GM21619 (cell line): ENCODE results near the gene NUP188.

Experiments
- ATAC-seq: cut with Tn5 transposase; IDR thresholded peaks from one replicate; pipeline ENCODE4 v1.9.1; 2021; ENCODE audit not compliant: unreplicated experiment

NUP188 gene

DNA sequence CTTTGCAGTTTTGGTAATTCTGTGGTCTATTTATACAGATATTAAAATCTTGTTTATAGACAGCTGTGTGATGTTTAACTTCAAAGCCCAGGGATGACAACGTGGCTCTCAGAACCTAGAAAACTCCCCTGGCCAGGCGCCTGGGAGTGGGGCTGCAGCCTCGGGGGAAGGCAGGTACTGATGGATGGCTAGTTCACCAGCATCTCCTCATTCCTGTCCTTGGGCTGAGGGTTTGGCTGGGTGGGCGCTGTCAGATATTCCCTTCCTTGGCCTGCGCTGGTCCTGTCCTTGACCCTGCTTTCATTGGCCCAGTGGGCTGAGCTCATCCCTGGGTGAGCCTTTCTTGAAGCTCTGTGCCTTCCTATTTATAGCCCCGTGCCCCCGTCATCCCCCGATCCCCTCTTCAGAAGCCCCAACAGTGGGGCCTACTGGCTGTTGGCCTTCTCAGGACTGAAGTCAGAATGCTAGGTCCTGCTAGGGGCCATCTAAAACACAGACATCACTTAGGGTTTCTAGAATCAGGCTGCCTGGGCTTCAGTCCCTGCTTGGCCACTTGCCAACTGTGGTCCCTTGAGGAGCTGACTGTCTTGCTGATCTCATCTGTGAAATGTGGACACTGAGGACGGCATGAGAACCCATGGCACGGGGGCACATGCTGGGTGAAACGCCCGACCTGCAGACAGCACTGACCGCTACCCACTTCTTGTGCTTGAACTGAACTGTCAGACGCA lies 59.7 kb downstream of the NUP188 start:
- ATAC-seq, result no peak

DNA sequence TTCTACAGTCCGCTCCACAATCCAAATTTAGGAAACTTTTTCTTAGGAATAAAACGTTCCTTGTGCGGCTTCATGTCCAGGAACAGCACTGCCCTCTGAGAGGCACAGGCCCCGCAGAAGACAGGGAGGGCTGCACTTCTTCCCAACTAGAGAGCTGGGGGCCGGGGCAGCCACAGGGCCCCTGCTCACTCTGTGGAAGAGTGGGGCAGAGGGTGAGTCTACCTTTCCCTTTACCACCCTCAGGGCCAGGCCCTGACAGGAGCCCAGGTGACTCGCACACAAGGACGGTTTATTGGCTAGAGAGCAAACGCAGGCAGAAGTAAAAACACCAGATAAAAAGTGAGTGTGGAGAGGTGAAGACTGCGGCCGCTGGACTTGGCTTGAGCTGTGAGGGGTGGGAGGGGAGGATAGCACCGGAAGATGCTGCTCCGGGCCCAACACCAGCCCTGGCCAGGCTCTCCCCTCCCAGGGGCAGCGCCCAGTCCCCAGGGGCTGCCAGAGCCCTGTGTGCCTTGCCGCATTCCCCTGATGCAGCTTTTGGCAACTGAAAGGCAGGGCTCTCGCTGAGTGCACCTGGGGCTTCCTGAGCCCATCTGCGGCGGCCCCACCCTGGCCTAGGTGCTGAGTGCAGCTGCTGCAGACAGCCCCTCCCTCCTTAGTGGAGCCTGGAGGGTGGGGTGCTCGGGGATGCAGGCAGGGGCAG lies 60.4 kb downstream of the NUP188 start:
- no peak for ATAC-seq

DNA sequence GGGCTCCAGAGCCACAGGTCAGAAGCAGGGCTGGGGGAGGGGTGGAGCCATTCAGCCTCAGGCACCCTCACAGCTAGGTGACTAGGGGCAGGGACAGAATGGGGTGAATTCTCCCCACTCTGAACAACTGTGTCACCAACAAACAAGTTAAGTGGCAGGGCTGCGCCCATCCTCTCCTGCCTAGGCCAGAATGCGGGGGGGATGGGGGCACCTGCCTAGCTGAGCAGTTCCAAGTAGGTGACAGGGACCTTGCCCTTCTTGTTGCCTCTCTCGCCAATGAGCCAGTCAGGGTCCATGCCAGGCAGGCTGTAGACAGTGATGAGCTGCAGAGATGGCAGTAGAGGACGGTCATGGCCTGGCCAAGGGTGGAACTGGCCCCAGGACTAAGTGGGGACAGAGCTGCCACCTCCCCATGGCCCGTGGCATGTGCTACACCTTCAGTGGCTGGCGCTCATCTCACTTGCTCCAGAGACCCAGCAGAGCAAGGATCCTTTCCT lies 61.0 kb downstream of the NUP188 start:
- ATAC-seq, result no peak

DNA sequence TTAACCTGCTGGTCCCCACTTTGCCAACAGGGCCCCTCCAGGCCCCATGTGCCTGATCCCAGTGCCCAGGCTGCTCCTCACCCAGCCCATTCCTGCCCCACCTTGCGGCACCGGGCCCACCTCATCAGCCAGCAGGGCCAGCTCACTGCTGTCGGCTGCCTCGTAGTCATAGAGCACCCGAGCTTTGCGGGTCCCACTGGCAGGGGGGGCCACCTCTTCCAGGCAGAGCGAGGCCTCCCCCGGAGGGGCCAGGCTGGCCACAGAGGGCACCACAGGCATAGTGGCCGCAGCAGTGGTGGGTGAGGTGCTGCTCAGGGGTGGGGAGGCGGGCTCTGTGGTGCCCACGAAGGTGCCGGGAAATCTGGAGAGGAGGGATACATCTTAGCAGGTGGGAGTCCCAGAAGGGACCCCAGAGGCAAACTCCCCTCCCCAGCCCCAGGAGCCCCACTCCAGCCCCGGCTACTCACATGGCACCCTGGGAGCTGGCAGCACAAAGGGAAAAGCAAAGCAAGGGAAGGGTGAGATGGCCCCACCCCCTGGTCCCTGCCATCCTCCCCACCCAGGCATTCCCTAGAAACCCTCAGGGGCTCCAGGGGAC lies 61.6 kb downstream of the NUP188 start:
- no peak for ATAC-seq

DNA sequence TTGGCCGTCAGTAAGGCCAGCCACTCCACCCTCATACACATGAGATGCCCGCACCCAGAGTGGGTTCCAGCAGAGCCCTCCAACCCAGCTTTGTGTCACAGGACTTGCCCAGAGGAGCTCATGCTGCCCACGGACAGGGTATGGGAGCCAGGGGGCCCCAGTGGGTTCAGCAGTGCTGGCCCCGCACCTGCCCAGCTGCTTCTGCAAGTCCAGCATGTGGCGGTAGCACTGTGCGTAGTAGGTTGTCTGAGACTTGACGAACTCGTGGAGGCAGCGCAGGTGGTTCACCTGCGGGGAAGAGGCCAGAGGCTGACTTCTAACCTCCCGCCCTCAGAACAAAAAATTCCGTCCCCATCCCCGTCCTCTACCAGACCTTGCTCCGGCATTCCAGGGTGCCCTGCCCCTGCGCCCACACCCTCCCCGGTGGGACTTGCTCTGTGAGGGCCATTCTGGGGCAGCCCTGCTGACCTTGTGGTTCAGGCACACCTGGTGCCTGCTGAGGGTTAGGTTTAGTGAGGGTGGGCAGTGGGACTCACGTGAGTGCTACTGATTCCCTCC lies 62.2 kb downstream of the NUP188 start:
- no peak for ATAC-seq

DNA sequence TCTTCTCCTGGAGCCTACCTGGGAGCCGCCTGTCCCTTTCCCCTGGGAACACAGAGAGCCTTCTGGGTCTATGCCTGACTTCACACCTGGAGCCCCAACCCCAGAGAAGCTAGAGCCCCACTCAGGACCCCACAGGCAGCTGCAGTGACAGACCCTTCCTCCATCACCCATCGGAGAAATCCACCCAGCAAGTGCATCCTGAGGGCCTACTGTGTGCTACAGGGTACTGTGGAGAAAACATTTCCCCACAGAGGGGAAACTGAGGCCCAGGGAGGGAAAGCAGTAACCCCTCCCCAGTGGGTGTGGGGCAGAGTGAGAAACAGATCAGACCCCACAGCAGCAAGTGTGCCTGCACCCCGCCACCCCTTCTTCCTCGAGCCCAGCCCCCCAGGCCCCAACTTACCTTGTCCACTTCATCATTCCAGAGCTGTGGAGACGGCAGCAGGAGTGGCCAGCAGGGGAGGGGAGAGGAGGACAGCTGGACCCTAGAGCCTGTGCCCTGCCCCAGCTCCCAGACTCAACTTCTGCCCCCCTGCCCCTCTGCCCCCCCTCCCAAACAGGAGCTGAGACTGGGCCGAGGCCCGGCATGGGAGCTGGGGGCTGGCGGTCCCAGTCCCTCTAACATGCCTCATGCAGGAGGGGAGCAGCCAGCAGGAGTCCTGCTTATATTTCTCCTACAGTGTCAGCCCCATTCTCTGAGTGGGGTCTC lies 62.9 kb downstream of the NUP188 start:
- ATAC-seq, result no peak

DNA sequence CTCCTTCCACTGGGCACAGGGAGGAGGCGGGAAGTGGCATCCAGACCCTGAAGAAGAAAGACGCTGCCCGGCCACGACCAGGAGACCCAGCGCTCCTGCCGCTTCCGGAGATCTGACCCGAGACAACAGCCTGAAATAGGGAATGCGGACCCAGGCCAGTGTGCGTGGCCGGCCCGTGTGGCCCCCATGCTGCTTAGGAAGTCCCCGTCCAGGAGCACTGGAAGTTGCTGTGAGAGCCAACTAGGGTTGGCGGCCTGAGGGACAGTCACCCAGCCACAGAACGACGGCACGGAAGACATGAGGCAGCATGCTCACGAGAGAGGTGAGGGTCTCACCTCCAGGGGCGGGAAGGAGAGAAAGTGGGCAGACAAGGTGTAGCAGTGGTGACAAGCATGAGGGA lies 63.7 kb downstream of the NUP188 start:
- ATAC-seq, result no peak

DNA sequence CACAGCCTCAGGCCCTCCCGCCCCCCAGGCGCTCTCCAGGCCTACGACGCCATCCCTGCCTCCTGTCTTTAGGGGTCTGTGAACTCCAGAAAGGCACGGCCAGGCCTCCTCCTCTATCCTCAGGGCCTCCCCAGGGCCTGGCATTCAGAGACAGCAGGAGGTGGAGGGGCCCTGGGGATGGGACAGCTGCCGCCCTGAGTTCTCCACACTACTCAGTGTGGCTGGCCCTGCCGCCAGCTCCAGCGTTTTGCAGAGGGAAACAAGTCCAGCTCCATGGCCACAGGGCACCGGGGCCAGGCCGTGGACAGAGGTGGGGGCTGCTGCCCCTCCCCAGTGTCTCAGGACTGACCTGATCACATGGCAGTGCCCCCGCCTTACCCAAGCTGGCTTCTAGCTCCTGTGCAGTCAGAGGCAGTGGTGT lies 64.3 kb downstream of the NUP188 start:
- ATAC-seq, result no peak

DNA sequence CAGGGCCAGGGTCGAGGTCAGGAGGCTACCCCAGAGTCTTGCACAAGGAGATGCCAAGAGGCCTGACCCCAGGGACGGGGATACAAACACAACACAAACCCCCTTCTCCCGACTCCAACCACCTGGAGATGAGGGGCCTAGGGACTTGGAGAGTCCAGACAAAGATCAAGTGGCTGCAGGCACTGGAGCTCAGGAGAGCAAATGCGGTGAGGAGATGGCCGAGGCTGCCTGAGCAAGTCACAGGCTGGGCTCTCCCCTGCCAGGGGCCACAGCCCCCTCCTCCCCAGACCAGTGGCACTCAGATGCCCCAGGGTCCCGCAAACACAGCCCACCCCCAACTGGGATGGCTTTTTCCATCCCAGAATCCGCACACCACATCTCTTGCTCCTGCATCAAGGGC lies 64.8 kb downstream of the NUP188 start:
- ATAC-seq, result no peak

DNA sequence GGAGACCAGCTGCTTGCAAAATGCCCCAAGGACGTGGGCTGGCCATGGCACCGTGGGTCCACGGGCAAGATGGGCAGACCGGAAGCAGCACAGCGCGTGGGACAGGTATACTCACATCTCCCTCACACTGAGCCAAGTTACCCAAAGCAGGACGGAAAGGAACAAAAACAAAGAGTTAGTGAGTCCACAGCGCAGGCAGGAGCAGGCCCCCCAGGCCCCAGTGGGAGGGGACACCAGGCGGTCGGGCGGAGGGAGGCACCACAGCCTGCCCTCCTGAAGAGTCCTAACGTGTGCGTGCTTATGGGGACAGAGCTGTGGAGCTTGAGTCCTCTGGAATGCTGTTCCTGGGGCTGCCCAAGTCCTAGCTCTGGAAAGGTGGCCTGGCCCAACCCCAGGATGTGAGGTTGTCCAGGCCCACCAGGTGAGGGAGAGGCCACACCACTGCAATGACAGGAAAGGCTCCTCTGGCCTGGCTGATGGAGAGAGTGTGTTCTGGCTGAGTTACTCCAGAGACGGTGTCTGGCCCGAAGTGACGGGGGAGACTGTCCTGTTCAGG lies 65.5 kb downstream of the NUP188 start:
- ATAC-seq, result no peak

DNA sequence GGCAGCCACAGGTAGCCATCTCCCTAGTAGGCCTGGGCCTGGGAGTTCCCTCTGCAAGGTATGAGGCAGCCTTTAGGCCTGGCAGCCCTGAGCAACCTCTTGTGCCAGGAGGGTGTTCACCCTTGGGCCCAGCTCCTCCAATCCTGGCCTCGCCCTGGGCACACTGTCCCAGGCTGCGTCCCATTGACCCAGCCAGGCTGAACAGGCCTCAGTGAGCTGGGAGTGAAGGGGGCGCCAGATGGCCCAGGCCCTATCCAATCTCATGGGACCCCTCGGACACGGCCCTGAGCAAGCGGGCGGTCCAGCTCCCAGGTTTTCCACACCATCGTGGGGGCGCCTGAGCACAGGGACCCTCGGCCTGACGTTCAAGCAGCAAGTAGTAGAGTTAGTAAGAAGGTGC lies 66.2 kb downstream of the NUP188 start:
- ATAC-seq, result no peak

DNA sequence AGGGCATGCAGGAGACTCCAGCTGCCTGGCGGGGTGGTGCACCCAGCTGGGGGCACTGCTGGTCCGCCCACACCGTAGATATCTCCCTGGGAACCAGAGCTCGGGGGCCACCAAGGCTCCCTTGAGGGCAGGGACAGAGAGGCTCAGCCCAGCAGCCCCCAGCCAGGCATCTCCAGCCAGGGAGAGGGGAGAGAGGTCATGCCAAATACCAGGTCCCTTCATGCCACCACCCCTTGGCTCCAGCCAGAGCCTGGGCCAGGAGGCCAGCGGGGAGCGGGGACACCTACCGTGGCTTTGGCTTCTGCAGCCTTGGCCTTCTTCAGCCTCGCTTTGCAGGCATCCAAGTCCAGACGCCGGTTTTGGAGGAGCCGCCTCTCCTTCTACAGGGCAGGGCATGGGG lies 66.6 kb downstream of the NUP188 start:
- no peak for ATAC-seq

DNA sequence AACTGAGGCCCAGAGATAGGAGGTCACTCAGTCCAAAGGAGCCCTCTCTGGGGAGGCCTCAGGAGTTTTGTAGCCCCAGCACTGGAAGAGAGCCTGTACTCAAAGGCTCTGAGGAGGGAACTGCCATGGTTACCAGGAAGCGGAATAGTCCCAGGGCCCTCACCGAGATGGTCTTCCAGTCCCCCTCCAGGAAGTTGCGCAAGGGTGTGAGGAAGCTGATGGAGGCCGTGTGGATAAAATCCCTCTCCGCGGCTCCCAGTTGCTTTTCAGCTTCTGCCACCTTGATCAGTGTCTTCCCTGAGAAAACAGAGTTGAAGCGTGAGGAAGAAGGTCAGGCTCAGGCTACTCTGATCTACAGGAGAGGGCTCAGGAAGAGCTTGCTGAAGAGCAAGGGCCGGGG lies 67.1 kb downstream of the NUP188 start:
- no peak for ATAC-seq

DNA sequence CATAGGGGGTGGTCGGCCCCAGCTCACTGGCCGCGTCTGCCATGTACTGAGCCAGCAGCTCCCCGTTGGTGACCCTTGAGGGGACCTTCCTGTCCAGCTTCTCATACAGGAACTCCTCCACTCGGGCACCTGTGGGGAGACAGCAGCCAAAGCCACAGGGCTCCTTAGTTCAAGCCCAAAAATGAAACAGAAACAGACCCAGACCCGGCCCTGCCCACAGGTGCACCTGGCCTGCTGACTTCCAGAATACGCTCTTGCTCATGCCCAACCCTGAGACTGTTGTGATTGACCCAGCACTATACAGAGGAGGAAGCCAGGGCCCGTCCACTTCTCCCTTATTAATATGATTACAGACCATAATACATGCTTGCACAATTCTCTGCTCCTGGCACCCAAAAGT lies 73.6 kb downstream of the NUP188 start:
- ATAC-seq, result peak; percentile 74

DNA sequence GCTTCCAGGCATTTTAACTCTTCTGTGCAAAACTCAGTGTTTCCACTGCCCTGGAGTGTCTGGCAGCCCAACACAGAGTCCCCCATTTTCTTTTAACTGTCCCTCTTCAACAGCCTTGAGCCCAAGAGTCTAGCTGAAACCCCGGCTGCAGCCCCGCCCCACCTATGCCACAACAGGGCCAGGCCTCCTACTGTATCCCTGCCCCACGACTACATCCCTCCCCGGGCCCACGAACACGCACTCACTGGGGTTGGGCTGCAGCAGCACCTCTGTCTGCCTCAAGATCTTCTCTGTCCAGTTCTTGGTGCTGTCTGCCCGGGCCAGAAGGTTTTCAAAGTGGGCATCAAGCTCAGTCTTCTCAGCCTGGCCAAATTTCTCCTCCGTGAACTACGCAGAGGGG lies 74.5 kb downstream of the NUP188 start:
- no peak for ATAC-seq

DNA sequence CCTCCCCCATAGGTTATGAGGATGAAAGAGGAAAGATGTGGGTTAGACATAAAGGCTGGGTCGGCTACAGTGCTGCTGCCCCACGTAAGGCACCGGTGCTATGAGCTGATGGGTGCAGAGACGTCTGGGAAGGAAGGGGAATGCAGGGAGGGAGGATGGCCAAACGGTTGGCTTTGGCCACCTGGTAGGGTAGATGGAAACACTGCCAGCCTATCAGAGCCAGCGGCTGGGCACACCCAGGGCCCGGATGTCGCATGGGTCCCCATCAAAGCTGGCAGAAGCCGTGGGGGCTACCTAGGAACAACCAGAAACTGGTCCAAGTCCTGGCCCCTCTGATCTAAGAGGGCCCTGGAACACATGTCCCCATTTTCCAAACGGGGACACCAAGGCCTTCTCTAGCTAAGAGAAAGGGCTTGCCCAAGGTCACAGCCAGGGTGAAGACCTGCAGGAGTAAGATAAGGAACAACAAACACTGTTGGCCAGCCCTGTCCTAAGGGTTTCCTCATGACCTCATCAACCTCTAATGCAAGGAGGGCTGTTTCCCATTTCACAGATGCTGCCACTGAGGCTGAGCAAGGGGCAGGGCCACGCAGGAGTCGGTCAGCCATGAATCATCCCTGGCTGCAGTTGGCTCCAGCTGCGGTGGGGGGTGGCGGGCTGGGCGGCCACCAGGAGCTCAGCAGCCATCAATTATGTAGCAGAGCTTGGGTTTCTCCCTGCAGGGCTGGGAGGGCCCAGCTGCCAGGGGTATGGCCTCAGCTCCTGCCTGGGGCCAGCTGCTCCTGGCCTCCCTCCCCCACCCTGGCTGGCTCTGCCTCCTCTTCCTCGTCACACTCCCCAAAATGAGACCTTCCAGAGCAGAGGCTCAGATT lies 75.8 kb downstream of the NUP188 start:
- ATAC-seq, result no peak

DNA sequence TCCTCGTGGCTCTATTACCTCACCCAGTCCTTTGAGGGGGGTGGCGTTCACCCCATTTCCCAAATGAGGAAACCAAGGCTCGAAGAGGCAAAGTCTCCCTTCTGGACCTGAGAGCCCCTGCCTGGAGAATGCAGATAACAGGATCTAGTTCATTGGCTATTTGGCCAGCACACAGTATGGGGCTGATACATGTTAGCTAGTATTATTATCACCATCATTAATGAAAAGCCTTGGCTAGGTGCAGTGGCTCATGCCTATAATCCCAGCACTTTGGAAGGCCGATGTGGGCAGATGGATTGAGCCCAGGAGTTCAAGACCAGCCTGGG lies 76.4 kb downstream of the NUP188 start:
- no peak for ATAC-seq

DNA sequence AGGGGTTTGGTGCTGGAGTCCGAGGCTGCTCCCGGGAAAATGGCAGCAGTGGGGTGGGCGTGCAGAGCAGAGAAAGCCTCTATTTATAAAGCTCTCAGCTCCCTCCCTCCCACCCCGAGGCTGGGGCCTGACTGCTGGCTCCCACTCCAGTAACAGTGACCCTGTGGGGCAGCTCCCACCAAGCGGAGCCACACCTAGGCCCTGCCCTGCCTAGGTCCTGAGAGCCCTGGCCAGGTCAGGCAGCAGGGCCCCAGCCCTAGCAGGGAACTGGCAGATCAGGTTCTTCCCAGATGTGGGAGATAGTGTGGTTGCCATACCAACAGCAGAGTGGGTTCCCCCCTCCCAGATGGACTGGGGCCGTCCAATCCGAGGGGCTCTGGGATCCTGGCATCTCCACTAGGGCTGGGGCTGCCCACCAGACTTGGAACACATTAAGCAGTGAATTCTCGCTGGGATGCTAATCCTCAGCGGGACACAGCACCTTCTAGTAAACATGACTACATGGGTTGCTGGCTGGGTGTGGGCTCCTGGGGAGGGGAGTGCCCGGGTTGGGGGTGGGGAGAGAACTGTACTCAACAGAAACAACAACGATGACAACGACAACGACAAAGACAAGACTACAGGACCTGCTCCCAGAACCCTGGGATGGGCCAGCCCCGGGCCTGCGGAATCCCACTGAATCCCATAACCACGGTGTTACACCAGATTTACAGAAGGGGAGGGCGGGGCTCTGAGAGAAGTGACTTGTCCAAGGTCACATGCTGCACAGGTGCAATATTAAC lies 79.1 kb downstream of the NUP188 start:
- ATAC-seq, result no peak

DNA sequence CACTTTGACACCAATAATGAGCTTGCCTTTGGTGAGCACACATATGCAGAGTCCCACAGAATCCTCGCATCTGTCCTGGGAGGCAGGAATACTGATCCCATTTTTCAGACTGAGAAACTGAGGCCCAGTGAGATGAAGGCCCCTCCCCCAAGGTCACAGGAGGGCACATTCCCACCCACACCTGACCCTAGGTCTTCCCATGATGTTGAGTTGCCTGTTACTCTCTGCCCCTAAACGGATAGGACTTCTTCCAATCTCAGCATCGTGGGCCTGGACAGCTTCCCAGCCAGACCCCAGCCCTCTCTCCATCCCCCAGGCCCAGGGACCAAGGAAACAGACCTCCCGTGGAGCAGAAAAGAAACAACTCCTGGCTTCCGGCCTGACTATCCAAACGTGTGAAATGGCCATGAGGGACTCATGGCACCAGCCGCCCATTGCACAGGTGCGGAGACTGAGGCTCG lies 79.8 kb downstream of the NUP188 start:
- ATAC-seq, result no peak
